AG04449 (cell line): ENCODE results near the gene MEOX1.

ENCODE experiments used
- CTCF ChIA-PET: fragments of 350-600 bp; formaldehyde crosslinking; extraction: SDS; loops from one replicate; lab custom pipeline; 2021; ENCODE audit warnings: antibody characterized with exemption; lab: Yijun Ruan, JAX
- POLR2A ChIA-PET: fragments of 400-600, 350-600 bp; formaldehyde crosslinking; extraction: SDS; loops from one replicate; lab custom pipeline; 2020; ENCODE audit warnings: antibody characterized with exemption, inconsistent platforms; lab: Yijun Ruan, JAX
- DNase-seq: peaks from one replicate; pipeline ENCODE4 v3.0.0-alpha.2; 2010; ENCODE audit warnings: low read depth, low spot score
- H3K4me3 ChIP-seq: 2 replicates; pipeline ENCODE4 v1.5.1; 2011; ENCODE audit warnings: low read depth, mild to moderate bottlenecking, control low read depth, low read length
- CTCF ChIP-seq: IDR thresholded peaks from one replicate; pipeline ENCODE4 v1.5.1; 2011; ENCODE audit warnings: mild to moderate bottlenecking, moderate library complexity, low read length, control low read depth, inconsistent platforms; ENCODE audit not compliant: insufficient read depth; ENCODE audit errors: missing control alignments

The MEOX1 gene

GRCh38 chr17:43659823-43660617, 1.7 kb downstream of the MEOX1 start:
- TF ChIP-seq CTCF = no peak
- ChIA-PET POLR2A (no interaction called here), CTCF (interaction anchor here (0.9 to 9.3 kb wide), 4 partner anchors 11 to 106 kb away, joined by 3 to 69 read pairs (median 3); no protein-coding TSS in a partner anchor)
- H3K4me3 ChIP-seq = no peak overlapping the region
- no peak for DNase-seq

- H3K4me3 ChIP-seq = no peak overlapping the region
- CTCF ChIA-PET = interaction anchor here (0.7 to 9.3 kb wide), 4 partner anchors 8 to 17 kb away, joined by 3 to 69 read pairs (median 3); no protein-coding TSS in a partner anchor
- no peak for TF ChIP-seq CTCF
- POLR2A ChIA-PET = no interaction called here
- no peak for DNase-seq
Measured at GRCh38 chr17:43658900-43659299, 2.8 kb downstream of the MEOX1 start.

GRCh38 chr17:43655693-43656255, 5.9 kb downstream of the MEOX1 start:
- no peak for DNase-seq
- POLR2A ChIA-PET = no interaction called here
- CTCF ChIA-PET = no interaction called here
- no peak for TF ChIP-seq CTCF
- H3K4me3 ChIP-seq = no peak overlapping the region

- ChIA-PET CTCF (interaction anchor here (0.8 to 2.1 kb wide), 2 partner anchors 21 to 75 kb away, joined by 4 to 11 read pairs; no protein-coding TSS in a partner anchor), POLR2A (no interaction called here)
- H3K4me3 ChIP-seq = no peak overlapping the region
- no peak for TF ChIP-seq CTCF
- DNase-seq = no peak
Measured at GRCh38 chr17:43652124-43652480, 9.6 kb downstream of the MEOX1 start.

- ChIA-PET POLR2A (no interaction called here), CTCF (interaction anchor here (1.1 to 2.1 kb wide), 4 partner anchors 21 to 73 kb away, joined by 3 to 11 read pairs (median 4); no protein-coding TSS in a partner anchor)
- no peak overlapping the region for H3K4me3 ChIP-seq
- TF ChIP-seq CTCF = no peak
- no peak for DNase-seq
Measured at GRCh38 chr17:43650471-43650870, 11.3 kb downstream of the MEOX1 start.

GRCh38 chr17:43648916-43649315, 12.8 kb downstream of the MEOX1 start:
- no peak overlapping the region for H3K4me3 ChIP-seq
- ChIA-PET POLR2A (no interaction called here), CTCF (interaction anchor here (0.7 to 2.7 kb wide), 6 partner anchors 11 to 110 kb away, joined by 3 to 9 read pairs (median 3); partner anchors contain the start of gene SOST)
- DNase-seq = no peak
- TF ChIP-seq CTCF = no peak
